HG03342 (cell line): Measurements from ENCODE around the gene TSPAN9.

Source experiments
- ATAC-seq: cut with Tn5 transposase; IDR thresholded peaks from one replicate; pipeline ENCODE4 v1.9.1; 2021; ENCODE audit warnings: mild to moderate bottlenecking, moderate library complexity; ENCODE audit not compliant: unreplicated experiment

TSPAN9 gene

GRCh38 chr12:3157581-3158323, 80.6 kb downstream of the TSPAN9 start:
- ATAC-seq, result no peak

- no peak for ATAC-seq
Observed at GRCh38 chr12:3158851-3159465, 81.8 kb downstream of the TSPAN9 start.

- ATAC-seq, result no peak
Observed at GRCh38 chr12:3160081-3160480, 82.9 kb downstream of the TSPAN9 start.

GRCh38 chr12:3161861-3162260, 84.7 kb downstream of the TSPAN9 start:
- ATAC-seq, result no peak

- no peak for ATAC-seq
Observed at GRCh38 chr12:3164454-3165077, 87.4 kb downstream of the TSPAN9 start.

- no peak for ATAC-seq
Observed at GRCh38 chr12:3165078-3165980, 88.2 kb downstream of the TSPAN9 start.

GRCh38 chr12:3167636-3168035, 90.5 kb downstream of the TSPAN9 start:
- no peak for ATAC-seq

GRCh38 chr12:3168223-3169221, 91.3 kb downstream of the TSPAN9 start:
- no peak for ATAC-seq

GRCh38 chr12:3170423-3171194, 93.4 kb downstream of the TSPAN9 start:
- no peak for ATAC-seq

GRCh38 chr12:3171195-3171591, 94.0 kb downstream of the TSPAN9 start:
- no peak for ATAC-seq

GRCh38 chr12:3172124-3173007, 95.2 kb downstream of the TSPAN9 start:
- no peak for ATAC-seq

GRCh38 chr12:3173008-3173553, 95.9 kb downstream of the TSPAN9 start:
- no peak for ATAC-seq

GRCh38 chr12:3173912-3174311, 96.7 kb downstream of the TSPAN9 start:
- no peak for ATAC-seq

GRCh38 chr12:3175238-3175637, 98.1 kb downstream of the TSPAN9 start:
- no peak for ATAC-seq

- no peak for ATAC-seq
Observed at GRCh38 chr12:3176754-3177153, 99.6 kb downstream of the TSPAN9 start.

- no peak for ATAC-seq
Observed at GRCh38 chr12:3177778-3178425, 100.7 kb downstream of the TSPAN9 start.

GRCh38 chr12:3178671-3179313, 101.6 kb downstream of the TSPAN9 start:
- ATAC-seq, result no peak
